Kidney glomerular epithelial cell (primary cell): Measurements from ENCODE around the gene SORCS1.

Experiments
- DNase-seq: peaks from one replicate; lab custom pipeline; 2025; lab: John Stamatoyannopoulos, UW

SORCS1 gene

GRCh38 chr10:107104026-107104652 is 60.4 kb downstream of the SORCS1 start:
- no peak for DNase-seq

- no peak for DNase-seq
Observed at GRCh38 chr10:107103174-107104025, 61.1 kb downstream of the SORCS1 start.

GRCh38 chr10:107098326-107098725 is 66.2 kb downstream of the SORCS1 start:
- no peak for DNase-seq

GRCh38 chr10:107094824-107095522 is 69.5 kb downstream of the SORCS1 start:
- no peak for DNase-seq

DNA sequence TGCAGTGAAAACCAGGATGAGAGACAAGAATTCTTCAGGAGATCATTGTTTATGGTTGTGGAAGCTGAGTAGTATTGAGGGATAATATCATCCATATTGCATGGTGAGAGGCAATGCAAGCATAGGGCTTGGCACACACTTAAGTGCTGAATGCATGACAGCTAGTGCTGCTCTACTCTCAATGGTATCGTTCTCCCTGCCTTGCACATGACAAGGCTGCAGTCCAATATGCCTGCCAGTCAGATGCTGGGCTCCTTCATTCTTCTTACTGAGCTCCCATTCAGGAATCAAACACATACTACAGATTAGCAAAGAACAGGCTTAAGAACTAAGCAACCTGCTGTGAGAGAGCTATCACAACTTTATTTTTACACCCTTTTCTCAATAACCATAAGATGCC is 72.2 kb downstream of the SORCS1 start:
- no peak for DNase-seq

DNA sequence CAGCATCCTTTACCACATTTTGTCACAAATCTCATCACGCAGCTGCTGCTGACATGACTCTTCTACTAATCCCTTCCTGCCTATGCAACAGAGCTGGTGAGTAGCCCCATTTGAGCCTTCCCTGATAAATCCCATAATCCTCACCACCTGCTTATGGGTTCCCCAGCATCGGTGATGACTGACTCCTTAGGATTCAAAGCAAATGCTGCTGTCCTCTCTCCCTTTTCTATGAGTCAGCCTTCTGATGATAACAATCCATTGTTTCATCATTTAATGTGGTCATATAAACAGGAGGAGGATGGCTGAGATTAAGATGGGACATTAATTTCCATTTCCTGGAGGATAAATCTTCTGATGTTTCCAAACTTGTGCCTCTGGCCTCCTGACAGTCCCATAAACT is 73.4 kb downstream of the SORCS1 start:
- no peak for DNase-seq

DNA sequence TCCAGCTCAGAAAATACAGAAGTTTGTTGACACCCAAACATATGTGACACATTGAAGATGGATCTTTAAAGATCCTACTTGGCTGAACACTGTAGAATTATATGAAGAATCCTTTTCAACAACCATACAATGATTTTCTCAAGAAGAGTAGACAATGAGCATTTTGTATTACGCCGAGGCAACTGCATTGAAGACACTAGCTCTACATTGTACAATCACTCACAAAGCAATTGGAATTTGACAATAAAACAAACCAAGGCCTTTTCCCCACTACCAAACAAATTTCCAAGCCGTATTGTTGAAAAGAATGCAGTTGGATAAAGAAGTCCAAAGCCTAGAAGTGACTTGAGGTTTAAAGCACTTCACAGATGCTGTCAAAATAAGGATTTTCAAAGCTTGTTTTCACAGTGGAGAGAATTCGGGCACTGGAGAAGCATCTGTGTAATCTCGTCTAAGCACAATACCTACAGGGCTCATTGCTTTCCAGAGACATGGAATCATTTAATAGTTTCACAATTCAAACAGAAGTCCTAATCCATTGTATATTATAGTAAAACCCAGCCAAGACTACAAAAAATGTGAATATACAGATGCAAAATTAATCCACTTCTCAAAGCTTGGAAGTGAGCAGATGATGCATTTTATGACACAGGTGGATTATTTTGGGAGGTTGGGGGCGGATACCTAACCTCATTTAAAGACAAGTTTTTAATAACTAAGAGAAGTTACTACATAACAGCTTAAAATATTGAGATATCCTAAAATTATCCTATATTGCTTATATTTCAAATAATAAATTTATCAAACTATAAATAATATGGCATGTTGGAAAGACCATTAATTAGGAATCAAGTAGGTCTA is 78.6 kb downstream of the SORCS1 start:
- DNase-seq = no peak

DNA sequence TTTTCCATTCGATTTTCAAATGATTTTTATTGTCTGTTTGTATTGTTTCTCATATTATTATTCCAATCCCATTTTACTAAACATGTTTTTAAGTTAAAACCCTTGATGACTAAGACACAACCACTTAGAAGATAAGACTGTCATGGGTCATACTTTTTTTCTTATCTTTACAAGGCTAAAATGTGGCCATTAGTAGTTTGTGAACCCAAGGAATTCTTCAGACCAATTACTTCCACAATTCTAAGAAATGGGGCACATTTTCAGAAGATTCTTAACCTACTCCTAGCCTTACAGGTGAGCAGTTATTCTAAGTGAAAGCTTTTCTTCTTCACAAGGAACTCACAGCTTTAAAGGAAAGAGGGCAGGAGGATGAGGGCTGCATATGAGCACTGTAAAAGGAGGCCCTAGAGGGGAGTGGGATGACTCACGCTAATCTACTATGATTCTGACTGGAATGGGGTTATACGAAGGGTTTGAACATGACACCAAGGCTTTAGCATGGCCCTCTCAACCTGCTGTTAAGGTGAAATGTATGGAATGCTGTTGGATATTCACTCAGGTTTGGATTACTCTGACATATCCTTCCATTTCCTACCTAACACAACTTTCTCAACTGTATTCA is 81.0 kb downstream of the SORCS1 start:
- DNase-seq = no peak

DNA sequence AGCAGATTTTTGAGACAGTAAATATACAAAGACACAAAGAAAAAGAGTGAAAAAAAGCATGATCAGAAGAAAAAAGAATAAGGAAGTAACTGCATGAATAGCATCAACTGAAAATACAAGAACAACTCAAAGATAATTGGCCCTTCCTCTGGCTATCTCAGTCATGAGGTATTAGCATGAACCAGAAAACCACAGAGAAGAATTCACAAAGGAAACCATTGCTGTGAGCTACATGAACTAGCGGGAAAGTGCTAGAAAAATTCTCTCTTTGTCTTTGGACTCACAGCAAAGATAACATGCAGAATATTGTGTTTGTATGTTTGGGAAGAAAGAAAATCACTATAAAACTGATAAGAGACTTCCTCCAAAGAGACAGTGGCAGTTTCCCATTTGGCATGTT is 82.9 kb downstream of the SORCS1 start:
- no peak for DNase-seq

DNA sequence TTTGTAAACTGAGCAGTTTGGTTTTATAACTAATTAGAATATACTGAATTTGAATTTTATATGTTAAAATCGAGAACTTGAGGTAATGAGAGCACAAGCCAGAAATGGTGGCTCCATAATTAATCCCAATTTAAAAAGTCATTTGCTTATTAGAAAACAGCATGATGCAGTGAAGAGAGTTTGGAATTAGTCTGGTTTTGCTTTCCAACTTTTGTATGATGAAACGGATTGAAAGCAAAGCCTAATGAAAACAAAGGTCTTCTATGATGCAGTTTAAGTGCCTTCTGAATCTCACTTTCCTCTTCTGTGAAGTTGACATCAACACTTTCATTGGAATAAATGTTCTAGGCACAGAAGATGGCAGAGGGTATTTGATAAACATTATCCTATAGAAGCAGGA is 89.4 kb downstream of the SORCS1 start:
- DNase-seq = no peak

- no peak for DNase-seq
Observed at GRCh38 chr10:107072786-107073185, 91.7 kb downstream of the SORCS1 start.

DNA sequence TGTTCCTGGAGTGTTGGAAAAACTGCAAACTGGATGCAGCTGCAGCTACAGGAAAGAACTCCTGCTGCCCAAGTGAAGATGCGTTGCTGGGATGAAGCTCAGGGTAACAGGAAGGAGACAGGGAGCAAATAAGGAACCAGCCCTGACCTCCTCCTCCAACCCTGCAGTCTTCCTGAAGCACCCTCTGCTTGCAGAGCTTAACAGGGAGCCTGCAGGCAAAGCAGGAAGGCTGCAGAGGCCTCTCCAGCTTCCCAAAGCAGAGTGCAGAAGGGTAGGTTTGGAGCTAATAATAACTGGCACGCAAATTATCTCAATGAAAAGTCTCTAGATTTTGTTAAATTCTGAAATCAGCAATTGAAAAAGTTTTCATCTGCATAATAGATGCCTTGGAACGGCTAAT is 92.5 kb downstream of the SORCS1 start:
- DNase-seq = no peak

- DNase-seq = no peak
Observed at GRCh38 chr10:107071301-107071700, 93.2 kb downstream of the SORCS1 start.

DNA sequence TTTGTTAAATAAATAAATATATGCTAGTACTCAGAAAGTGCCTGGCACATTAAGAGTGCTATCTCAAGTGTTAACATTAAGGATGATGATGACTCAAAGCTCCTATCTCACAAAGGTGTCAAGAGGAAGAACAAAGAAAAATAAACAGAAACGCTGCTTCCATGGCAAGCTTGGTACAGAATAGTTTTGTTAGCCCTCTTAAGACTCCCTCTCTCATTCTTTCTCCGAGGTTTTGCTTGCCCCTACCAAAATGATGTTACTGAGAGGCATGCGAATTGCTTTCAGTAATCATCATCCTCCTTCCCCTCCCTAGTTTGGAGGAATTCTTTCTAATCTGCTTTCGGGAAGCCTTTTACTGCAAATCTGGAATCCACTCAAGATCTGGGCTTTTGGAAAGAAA is 96.7 kb downstream of the SORCS1 start:
- no peak for DNase-seq

DNA sequence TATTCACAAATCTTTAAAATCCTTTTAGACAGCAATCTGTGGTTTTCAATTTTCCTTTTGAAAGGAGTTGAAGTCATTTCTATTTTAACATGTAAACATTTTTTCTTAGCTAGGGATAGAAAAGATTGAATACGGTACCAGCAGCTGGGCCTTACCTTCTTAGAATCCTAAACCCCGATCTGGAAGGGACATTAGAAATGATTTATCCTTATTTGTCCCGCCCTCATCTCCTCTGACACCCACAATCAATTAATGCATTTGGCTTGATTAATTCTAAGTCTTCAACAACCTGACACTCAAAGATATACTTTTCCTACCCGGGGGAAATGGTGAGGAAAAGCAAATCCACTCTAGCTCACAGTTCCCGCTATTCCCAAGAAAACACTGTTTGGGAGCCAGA is 100.4 kb downstream of the SORCS1 start:
- no peak for DNase-seq

DNA sequence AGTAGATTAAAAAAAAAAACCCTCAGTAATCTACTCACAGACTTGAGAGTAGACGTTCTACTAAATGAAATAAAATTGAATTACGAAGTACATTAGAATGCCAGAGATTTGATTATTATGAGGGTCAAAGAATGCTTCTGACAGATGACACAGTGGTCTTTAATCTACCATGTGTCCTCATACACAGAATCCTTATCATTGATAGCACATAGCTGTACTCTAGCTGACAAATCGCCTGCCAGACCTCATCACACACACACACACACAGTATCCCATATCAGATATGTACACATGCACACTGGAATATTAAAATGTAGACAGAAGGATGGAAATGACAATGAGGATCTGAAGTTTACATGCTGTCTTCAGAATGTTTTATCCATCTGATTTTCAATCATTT is 104.6 kb downstream of the SORCS1 start:
- DNase-seq = no peak

- DNase-seq = no peak
Observed at GRCh38 chr10:107059068-107059804, 105.3 kb downstream of the SORCS1 start.

DNA sequence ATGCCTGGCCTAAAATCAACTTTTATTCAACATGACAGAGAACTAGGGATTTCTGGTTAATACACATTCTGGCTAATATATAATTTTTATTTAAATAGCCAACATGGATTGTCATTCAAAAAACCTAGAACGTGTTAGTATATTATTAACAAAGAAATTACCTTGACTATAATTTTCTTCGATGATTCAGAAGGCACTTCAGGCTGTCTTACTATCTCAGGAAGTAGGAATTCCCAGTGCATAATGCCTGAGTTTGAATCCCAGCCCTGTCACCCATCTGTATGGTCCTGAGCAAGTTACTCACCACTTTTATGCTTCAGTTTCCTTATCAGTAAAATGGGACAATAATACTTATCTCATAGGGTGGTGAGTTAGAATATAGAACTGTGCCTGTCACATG is 106.2 kb downstream of the SORCS1 start:
- no peak for DNase-seq

GRCh38 chr10:107056182-107056581 is 108.3 kb downstream of the SORCS1 start:
- DNase-seq = no peak

- no peak for DNase-seq
Observed at GRCh38 chr10:107054469-107055156, 109.9 kb downstream of the SORCS1 start.
